Activated naive CD4-positive, alpha-beta T cell (primary cell): ENCODE results near the gene HRH2.
"Not testable (repeated sequence)": the region's sequence is repeated elsewhere in the genome, so short reads cannot be mapped to it uniquely, and the experiment has no call there.

Experiments used
- DNase-seq, 4 experiments: peaks; one replicate each; lab custom pipeline; 2025; lab: John Stamatoyannopoulos, UW

HRH2 gene

GRCh38 chr5:175740014-175740413 is 82.1 kb downstream of the HRH2 start:
- no peak for DNase-seq

- no peak for DNase-seq
Measured at GRCh38 chr5:175741556-175741955, 83.7 kb downstream of the HRH2 start.

GRCh38 chr5:175742290-175742994 is 84.6 kb downstream of the HRH2 start:
- no peak for DNase-seq

GRCh38 chr5:175743676-175744210 is 85.9 kb downstream of the HRH2 start:
- no peak for DNase-seq

- no peak for DNase-seq
Measured at GRCh38 chr5:175745210-175745609, 87.3 kb downstream of the HRH2 start.

- DNase-seq: no peak
Measured at GRCh38 chr5:175746851-175747250, 89.0 kb downstream of the HRH2 start.

- DNase-seq: no peak
Measured at GRCh38 chr5:175747539-175748060, 89.7 kb downstream of the HRH2 start.

GRCh38 chr5:175748650-175749049 is 90.8 kb downstream of the HRH2 start:
- no peak for DNase-seq

- no peak for DNase-seq
Measured at GRCh38 chr5:175749591-175749990, 91.7 kb downstream of the HRH2 start.

- DNase-seq: no peak
Measured at GRCh38 chr5:175750511-175750931, 92.7 kb downstream of the HRH2 start.

GRCh38 chr5:175751369-175751768 is 93.5 kb downstream of the HRH2 start:
- no peak for DNase-seq

- no peak for DNase-seq
Measured at GRCh38 chr5:175752826-175753535, 95.1 kb downstream of the HRH2 start.

- no peak for DNase-seq
Measured at GRCh38 chr5:175753536-175754402, 95.9 kb downstream of the HRH2 start.

- not testable (repeated sequence) for DNase-seq
Measured at GRCh38 chr5:175759991-175760390, 102.1 kb downstream of the HRH2 start.
